RWPE2 (cell line): ENCODE results near the gene KCNH1.

ENCODE experiments used
- ATAC-seq: fragments of 200-7000 bp; cut with Tn5 transposase; 3 replicates; pipeline ENCODE4 v1.9.1; 2021; ENCODE audit warnings: low read depth
- DNase-seq: peaks from one replicate; pipeline ENCODE4 v3.0.0-alpha.2; 2020; ENCODE audit warnings: low spot score
- H3K27ac ChIP-seq: fragments of 450-650 bp; 2 replicates; pipeline ENCODE4 v1.5.1; 2017; ENCODE audit warnings: mild to moderate bottlenecking; ENCODE audit not compliant: poor library complexity, severe bottlenecking
- H3K27me3 ChIP-seq: fragments of 250-450 bp; sonication (Bioruptor Pico); 2 replicates; pipeline ENCODE4 v1.5.1; 2021; ENCODE audit warnings: mild to moderate bottlenecking, moderate library complexity; ENCODE audit not compliant: insufficient read depth, poor library complexity, severe bottlenecking
- H3K36me3 ChIP-seq: fragments of 250-450 bp; sonication (Bioruptor Pico); 2 replicates; pipeline ENCODE4 v1.5.1; 2020; ENCODE audit warnings: low read depth, mild to moderate bottlenecking, moderate library complexity
- H3K4me1 ChIP-seq: fragments of 250-450 bp; sonication (Bioruptor Pico); 2 replicates; pipeline ENCODE4 v1.5.1; 2021; ENCODE audit warnings: mild to moderate bottlenecking, moderate library complexity; ENCODE audit not compliant: insufficient read depth, poor library complexity, severe bottlenecking
- H3K4me3 ChIP-seq: fragments of 250-450 bp; sonication (Bioruptor Pico); 2 replicates; pipeline ENCODE4 v1.5.1; 2021; ENCODE audit warnings: mild to moderate bottlenecking, moderate library complexity; ENCODE audit not compliant: severe bottlenecking
- H3K9me3 ChIP-seq: fragments of 250-450 bp; sonication (Bioruptor Pico); 2 replicates; pipeline ENCODE4 v1.5.1; 2021; ENCODE audit warnings: mild to moderate bottlenecking, moderate library complexity; ENCODE audit not compliant: severe bottlenecking
- TF ChIP-seq, protein P1 (sequence below): fragments of 450-650 bp; IDR thresholded peaks from one replicate; pipeline ENCODE4 v1.5.1; 2017; ENCODE audit warnings: mild to moderate bottlenecking, moderate library complexity; ENCODE audit not compliant: poor library complexity, severe bottlenecking

KCNH1 gene

GRCh38 chr1:210992837-210993236 lies 141.1 kb downstream of the KCNH1 start:
- Histone ChIP-seq H3K9me3 (no peaks in the 10 kb centered on the region), H3K27me3 (no peaks in the 10 kb centered on the region), H3K36me3 (no peaks in the 10 kb centered on the region), H3K4me3 (no peak overlapping the region), H3K27ac (no peak overlapping the region), H3K4me1 (no peaks in the 10 kb centered on the region)
- TF ChIP-seq, protein P1, sequence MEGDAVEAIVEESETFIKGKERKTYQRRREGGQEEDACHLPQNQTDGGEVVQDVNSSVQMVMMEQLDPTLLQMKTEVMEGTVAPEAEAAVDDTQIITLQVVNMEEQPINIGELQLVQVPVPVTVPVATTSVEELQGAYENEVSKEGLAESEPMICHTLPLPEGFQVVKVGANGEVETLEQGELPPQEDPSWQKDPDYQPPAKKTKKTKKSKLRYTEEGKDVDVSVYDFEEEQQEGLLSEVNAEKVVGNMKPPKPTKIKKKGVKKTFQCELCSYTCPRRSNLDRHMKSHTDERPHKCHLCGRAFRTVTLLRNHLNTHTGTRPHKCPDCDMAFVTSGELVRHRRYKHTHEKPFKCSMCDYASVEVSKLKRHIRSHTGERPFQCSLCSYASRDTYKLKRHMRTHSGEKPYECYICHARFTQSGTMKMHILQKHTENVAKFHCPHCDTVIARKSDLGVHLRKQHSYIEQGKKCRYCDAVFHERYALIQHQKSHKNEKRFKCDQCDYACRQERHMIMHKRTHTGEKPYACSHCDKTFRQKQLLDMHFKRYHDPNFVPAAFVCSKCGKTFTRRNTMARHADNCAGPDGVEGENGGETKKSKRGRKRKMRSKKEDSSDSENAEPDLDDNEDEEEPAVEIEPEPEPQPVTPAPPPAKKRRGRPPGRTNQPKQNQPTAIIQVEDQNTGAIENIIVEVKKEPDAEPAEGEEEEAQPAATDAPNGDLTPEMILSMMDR: no peak
- ATAC-seq (no peak), DNase-seq (no peak)

DNA sequence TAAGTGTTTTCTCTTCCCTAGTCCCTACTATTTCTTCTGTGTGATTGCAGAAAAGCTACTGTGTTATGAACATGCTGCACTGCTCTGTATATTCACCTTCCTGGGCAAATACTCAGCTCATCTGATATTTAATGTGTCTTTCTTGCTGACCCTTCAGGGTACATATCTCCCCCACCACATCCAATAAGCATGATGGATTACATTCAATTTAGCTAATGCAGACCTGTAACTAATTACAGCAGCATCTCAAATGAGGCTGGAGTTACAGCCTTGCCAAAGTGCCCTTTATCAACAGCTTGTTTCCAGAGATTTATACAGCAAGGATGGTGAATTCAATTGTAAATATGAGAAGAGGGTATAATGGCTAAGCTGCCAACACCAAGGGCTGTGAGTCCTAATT lies 144.0 kb downstream of the KCNH1 start:
- TF ChIP-seq, protein P1: no peak
- H3K4me3 ChIP-seq: no peak overlapping the region
- no peaks in the 10 kb centered on the region for H3K36me3 ChIP-seq
- H3K4me1 ChIP-seq: no peaks in the 10 kb centered on the region
- H3K27me3 ChIP-seq: no peaks in the 10 kb centered on the region
- H3K9me3 ChIP-seq: no peaks in the 10 kb centered on the region
- ATAC-seq (no peak), DNase-seq (no peak)
- no peak overlapping the region for H3K27ac ChIP-seq

DNA sequence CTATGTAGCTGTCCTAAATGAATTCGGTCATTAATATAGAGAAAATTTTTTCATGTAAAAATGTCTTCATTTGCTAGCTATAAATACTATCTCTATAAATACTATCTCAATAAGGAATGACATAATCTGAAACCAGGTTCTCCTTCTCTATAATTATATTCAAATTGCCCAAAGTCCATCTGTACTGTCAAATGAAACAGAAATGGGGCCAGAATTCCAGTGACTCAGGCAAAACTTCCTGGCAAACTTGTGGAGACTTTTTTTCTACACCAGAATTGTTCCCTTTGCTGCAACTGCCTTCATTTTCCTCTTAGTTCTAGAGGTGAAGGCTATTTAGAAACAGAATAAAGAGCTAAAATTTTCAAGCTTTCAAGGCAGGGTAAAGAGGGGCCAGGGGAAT lies 152.5 kb downstream of the KCNH1 start:
- Histone ChIP-seq H3K4me3 (no peak overlapping the region), H3K27me3 (no peaks in the 10 kb centered on the region), H3K4me1 (no peaks in the 10 kb centered on the region), H3K36me3 (no peaks in the 10 kb centered on the region), H3K9me3 (no peaks in the 10 kb centered on the region), H3K27ac (no peak overlapping the region)
- TF ChIP-seq, protein P1: no peak
- ATAC-seq: no peak
- DNase-seq: no peak

DNA sequence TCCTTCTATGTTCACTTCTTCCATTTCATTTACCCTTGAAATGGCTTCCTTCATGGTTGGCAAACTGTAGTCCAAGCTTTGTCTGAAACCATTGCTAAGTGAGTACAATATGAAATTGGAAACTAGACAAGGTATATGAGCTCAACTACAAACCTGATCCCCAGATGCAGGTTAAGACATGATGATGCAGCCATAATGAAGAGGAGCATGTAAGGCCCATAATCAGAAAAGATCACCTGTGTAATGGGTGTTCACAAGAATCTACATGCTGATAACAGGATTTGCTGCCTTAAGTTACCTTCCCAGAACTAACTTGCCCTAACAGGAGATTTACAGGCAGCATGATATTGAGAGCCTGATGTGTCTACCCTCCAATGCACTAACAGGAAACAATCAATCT lies 153.9 kb downstream of the KCNH1 start:
- ATAC-seq: no peak
- TF ChIP-seq, protein P1: no peak
- no peak for DNase-seq

GRCh38 chr1:210978974-210979354 lies 155.0 kb downstream of the KCNH1 start:
- no peak overlapping the region for H3K27ac ChIP-seq

More for the DNA sequence above, 153.9 kb downstream of the KCNH1 start:
- Histone ChIP-seq H3K36me3 (no peaks in the 10 kb centered on the region), H3K4me1 (no peaks in the 10 kb centered on the region), H3K27me3 (no peaks in the 10 kb centered on the region), H3K9me3 (no peaks in the 10 kb centered on the region), H3K4me3 (no peak overlapping the region), H3K27ac (no peak overlapping the region)

More at GRCh38 chr1:210978974-210979354, 155.0 kb downstream of the KCNH1 start:
- Histone ChIP-seq H3K4me3 (no peak overlapping the region), H3K4me1 (no peaks in the 10 kb centered on the region), H3K9me3 (no peaks in the 10 kb centered on the region), H3K27me3 (no peaks in the 10 kb centered on the region), H3K36me3 (no peaks in the 10 kb centered on the region)
- no peak for DNase-seq
- ATAC-seq: no peak
- TF ChIP-seq, protein P1: no peak
